Lower lobe of right lung (tissue), 2 donors: ENCODE results near the gene RGL3. TPM values are rescaled to one million over a fixed set of nuclear protein-coding genes. Genes with fewer than 3 reads are reported as not detected.
A peak's percentile ranks its signal among the peaks of the same experiment; 100 is the strongest.

ENCODE experiments used
- ATAC-seq, 2 donors: fragments of 200-7000 bp; cut with Tn5 transposase; one replicate each; pipeline ENCODE4 v1.9.1; 2020 to 2022; ENCODE audit warnings: mild to moderate bottlenecking in 2 of 2, moderate library complexity in 2 of 2
- DNase-seq: peaks from one replicate; pipeline ENCODE4 v3.0.0-alpha.2; 2020
- H3K27ac ChIP-seq: fragments of 200-600 bp; one replicate; pipeline ENCODE4 v1.8.0; 2022
- H3K27me3 ChIP-seq: fragments of 200-600 bp; one replicate; pipeline ENCODE4 v1.8.0; 2022; ENCODE audit warnings: low read depth
- H3K36me3 ChIP-seq: fragments of 200-600 bp; one replicate; pipeline ENCODE4 v1.8.0; 2022; ENCODE audit warnings: mild to moderate bottlenecking
- H3K4me1 ChIP-seq: fragments of 200-600 bp; one replicate; pipeline ENCODE4 v1.8.0; 2022
- H3K4me3 ChIP-seq: fragments of 200-600 bp; one replicate; pipeline ENCODE4 v1.8.0; 2022; ENCODE audit warnings: mild to moderate bottlenecking
- H3K9me3 ChIP-seq: fragments of 200-600 bp; one replicate; pipeline ENCODE4 v1.8.0; 2022
- intact Hi-C: fragments of 100-400 bp; cut with DNase I; formaldehyde crosslinking; loops from one replicate; pipeline ENCODE4 v1.11.0; 2022
- total RNA-seq: library from RNA; stranded (reverse); fragmentation: NEBNext Ultra II Directional; extraction: Animal tissue kit (Norgen Biotek cat#: 25700); gene quantifications from one replicate; pipeline ENCODE4 v1.2.1, GENCODE V29; 2021
- TF ChIP-seq, protein P1 (sequence below): fragments of 200-600 bp; IDR thresholded peaks from one replicate; pipeline ENCODE4 v1.8.0; 2022; ENCODE audit warnings: antibody characterized with exemption, mild to moderate bottlenecking
- donor health status: DM: no; HTN: yes; CAD: no; lungs with severe emphysema.

The RGL3 gene
- total RNA-seq, 1 donor from 2014 or later = 55.8 TPM

DNA sequence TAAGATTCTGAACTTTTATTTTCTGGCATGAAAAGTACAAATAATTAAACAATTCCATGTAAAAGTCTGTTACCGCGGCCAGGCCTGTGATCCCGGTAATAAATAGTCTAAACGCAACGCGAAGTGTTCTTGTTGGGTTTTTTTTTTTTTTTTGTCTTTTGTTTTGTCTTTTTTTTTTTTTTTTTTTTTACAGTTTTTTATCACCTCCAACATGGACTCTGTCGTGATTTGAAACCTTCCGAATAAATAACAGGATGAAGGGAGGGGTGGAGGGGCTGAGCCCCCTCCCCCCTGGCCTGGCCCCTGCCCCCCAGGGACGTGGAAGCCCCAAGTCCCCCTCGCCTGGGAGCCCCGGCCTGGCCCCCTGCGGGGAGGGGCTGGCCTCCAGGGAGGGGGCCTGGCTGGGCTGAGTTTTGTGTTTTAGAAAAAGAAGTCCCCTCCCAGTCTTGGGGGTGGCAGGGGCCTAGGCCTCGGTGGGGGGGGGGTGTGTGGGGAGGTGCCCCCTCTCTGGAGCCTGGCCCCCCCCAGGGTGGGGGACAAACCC lies 32.3 kb upstream of the RGL3 start:
- TF ChIP-seq, protein P1, sequence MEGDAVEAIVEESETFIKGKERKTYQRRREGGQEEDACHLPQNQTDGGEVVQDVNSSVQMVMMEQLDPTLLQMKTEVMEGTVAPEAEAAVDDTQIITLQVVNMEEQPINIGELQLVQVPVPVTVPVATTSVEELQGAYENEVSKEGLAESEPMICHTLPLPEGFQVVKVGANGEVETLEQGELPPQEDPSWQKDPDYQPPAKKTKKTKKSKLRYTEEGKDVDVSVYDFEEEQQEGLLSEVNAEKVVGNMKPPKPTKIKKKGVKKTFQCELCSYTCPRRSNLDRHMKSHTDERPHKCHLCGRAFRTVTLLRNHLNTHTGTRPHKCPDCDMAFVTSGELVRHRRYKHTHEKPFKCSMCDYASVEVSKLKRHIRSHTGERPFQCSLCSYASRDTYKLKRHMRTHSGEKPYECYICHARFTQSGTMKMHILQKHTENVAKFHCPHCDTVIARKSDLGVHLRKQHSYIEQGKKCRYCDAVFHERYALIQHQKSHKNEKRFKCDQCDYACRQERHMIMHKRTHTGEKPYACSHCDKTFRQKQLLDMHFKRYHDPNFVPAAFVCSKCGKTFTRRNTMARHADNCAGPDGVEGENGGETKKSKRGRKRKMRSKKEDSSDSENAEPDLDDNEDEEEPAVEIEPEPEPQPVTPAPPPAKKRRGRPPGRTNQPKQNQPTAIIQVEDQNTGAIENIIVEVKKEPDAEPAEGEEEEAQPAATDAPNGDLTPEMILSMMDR = no peak
- Histone ChIP-seq H3K9me3 (no peaks in the 10 kb centered on the region), H3K27me3 (no peaks in the 10 kb centered on the region), H3K36me3 (peaks cover 44% of the 10 kb centered on the region), H3K4me3 (no peak overlapping the region), H3K27ac (no peak overlapping the region), H3K4me1 (no peaks in the 10 kb centered on the region)
- intact Hi-C loops = no loop called here
- DNase-seq (no peak), ATAC-seq (no peak)

DNA sequence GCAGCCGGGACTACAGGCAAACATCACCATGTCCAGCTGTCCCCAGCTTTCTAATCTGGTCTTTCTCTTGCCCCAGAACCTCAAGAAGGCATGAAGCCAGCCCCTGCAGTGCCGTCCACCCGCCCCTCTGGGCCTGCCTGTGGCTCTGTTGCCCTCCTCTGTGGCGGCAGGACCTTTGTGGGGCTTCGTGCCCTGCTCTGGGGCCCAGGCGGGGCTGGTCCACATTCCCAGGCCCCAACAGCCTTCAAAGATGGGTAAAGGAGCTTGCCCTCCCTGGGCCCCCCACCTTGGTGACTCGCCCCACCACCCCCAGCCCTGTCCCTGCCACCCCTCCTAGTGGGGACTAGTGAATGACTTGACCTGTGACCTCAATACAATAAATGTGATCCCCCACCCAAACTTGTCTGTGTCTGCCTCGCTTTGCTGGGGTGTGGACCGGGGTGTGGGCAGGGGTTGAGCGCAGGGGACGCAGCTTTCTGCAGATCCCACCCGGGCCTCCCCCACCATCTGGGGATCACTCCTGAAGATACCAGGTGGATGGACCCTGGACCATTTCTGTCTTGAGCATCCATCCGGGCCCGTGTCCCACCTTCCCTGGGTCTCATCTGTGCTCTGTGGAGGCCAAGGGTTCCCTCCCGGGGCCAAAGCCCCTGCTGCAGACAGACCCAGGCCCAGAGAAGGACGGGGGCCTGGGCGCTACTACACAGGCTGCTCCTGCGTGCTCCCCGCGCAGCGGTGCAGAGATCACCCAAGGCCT lies 31.6 kb upstream of the RGL3 start:
- H3K36me3 ChIP-seq = peaks cover 50% of the 10 kb centered on the region
- DNase-seq = no peak
- H3K27me3 ChIP-seq = no peaks in the 10 kb centered on the region
- no peaks in the 10 kb centered on the region for H3K4me1 ChIP-seq
- no peak overlapping the region for H3K4me3 ChIP-seq
- intact Hi-C loops = no loop called here
- no peaks in the 10 kb centered on the region for H3K9me3 ChIP-seq
- TF ChIP-seq, protein P1 = no peak
- no peak overlapping the region for H3K27ac ChIP-seq
- ATAC-seq = no peak

DNA sequence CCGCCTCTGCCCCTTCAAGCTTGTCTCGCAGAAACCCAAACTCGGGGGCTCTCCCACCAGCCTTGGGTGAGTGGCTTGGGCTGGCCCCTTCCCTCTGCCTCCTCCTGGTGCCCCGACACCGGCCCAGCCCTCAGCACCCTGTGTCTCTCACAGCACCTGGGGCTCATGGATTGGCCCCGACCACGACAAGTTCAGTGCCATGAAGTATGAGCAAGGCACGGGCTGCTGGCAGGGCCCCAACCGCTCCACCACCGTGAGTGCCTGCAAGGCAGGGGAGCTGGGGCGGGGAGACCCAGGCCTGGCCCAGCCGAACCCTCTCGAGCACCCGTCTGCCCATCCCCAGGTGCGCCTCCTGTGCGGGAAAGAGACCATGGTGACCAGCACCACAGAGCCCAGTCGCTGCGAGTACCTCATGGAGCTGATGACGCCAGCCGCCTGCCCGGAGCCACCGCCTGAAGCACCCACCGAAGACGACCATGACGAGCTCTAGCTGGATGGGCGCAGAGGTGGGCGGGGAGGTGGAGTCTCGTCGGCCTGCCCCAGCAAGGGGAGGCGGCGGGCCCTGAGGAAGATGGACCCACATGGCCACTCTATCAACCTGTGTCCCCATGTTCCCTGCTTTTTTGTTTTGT lies 29.9 kb upstream of the RGL3 start:
- Histone ChIP-seq H3K4me1 (no peaks in the 10 kb centered on the region), H3K36me3 (peaks cover 67% of the 10 kb centered on the region), H3K4me3 (no peak overlapping the region), H3K27ac (no peak overlapping the region), H3K9me3 (no peaks in the 10 kb centered on the region), H3K27me3 (no peaks in the 10 kb centered on the region)
- TF ChIP-seq, protein P1 = no peak
- no peak for DNase-seq
- ATAC-seq = no peak
- intact Hi-C loops = no loop called here

DNA sequence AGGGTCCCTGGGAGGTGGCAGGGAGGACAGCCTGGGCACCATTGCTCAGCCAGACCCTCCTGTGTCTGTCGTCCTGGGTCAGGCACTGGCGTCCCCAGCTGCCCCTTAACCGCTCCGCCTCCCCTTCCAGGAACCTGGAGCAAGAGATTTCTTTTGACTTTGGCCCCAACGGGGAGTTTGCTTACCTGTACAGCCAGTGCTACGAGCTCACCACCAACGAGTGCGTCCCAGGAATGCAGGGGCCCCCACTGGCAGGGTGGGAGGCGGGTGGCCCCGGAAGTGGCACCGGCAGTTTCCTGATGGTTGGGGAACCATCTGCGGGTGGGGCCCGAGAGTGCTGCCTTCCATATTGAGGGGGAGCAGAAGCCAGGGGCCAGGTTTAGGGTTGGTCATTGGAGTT lies 29.3 kb upstream of the RGL3 start:
- H3K27ac ChIP-seq = no peak overlapping the region
- no peaks in the 10 kb centered on the region for H3K4me1 ChIP-seq
- TF ChIP-seq, protein P1 = no peak
- intact Hi-C loops = no loop called here
- peaks cover 73% of the 10 kb centered on the region for H3K36me3 ChIP-seq
- no peak for DNase-seq
- ATAC-seq = no peak
- H3K27me3 ChIP-seq = no peaks in the 10 kb centered on the region
- H3K4me3 ChIP-seq = no peak overlapping the region
- no peaks in the 10 kb centered on the region for H3K9me3 ChIP-seq

DNA sequence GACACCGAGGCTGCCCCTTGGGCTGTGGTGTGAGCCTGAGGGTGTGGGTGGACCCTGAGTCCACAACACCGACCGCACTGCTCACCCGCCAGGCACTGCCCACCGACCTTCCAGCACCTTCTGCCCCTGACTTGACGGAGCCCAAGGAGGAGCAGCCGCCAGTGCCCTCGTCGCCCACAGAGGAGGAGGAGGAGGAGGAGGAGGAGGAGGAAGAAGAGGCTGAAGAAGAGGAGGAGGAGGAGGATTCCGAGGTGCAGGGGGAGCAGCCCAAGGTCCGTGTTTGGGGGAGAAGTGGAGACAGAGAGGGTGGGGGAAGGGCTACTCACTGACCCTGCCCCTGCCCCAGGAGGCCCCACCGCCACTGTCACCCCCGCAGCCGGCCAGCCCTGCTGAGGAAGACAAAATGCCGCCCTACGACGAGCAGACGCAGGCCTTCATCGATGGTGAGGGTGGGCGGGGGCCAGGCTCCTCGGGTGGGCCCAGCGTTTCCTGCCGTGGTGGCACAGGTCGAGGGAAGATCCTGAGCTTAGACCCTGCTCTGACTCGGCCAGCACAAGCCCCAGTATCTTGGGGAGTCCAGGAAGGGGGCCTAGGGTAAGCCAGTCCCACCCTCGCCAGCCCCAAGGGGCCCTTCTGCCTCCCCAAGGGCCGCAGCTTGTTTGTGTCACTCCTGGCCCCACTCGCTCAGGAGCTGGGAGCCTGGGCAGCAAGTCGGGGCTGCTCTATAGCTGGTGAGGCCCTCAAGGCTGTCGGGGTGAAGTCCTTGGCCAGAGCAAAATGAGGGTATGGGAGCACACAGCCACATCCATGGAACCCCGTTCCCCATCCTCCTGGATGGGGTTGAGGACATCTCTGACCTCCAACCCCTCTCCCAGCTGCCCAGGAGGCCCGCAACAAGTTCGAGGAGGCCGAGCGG lies 28.5 kb upstream of the RGL3 start:
- TF ChIP-seq, protein P1 = no peak
- peaks cover 81% of the 10 kb centered on the region for H3K36me3 ChIP-seq
- H3K4me3 ChIP-seq = no peak overlapping the region
- DNase-seq (no peak), ATAC-seq (peak; percentile 2 to 3)
- intact Hi-C loops = no loop called here
- no peaks in the 10 kb centered on the region for H3K9me3 ChIP-seq
- H3K4me1 ChIP-seq = no peaks in the 10 kb centered on the region
- no peak overlapping the region for H3K27ac ChIP-seq
- H3K27me3 ChIP-seq = no peaks in the 10 kb centered on the region
